Immature natural killer cell (primary cell): Measurements from ENCODE around the gene AUP1. TPM values are rescaled to one million over a fixed set of nuclear protein-coding genes. Genes with fewer than 3 reads are reported as not detected.

Experiments used
- DNase-seq, 3 donors: peaks; one replicate each; pipeline ENCODE4 v3.0.0; 2022; ENCODE audit warnings: mixed read lengths in 1 of 3
- H3K27ac Mint-ChIP-seq, 6 donors: one replicate each; pipeline ENCODE4 v1.8.0; 2020; ENCODE audit warnings: mixed read lengths in 6 of 6, mild to moderate bottlenecking in 5 of 6, inconsistent platforms in 4 of 6, moderate library complexity in 3 of 6
- H3K27me3 Mint-ChIP-seq, 3 donors: one replicate each; pipeline ENCODE4 v1.8.0; 2020 to 2021; ENCODE audit warnings: low read depth in 3 of 3, mild to moderate bottlenecking in 3 of 3, mixed read lengths in 3 of 3, moderate library complexity in 3 of 3, inconsistent platforms in 1 of 3
- H3K36me3 Mint-ChIP-seq, 3 donors: one replicate each; pipeline ENCODE4 v1.8.0; 2020; ENCODE audit warnings: mixed read lengths in 3 of 3, inconsistent platforms in 2 of 3, mild to moderate bottlenecking in 2 of 3
- H3K4me1 Mint-ChIP-seq, 2 donors: one replicate each; pipeline ENCODE4 v1.8.0; 2020; ENCODE audit warnings: inconsistent platforms in 2 of 2, mild to moderate bottlenecking in 2 of 2, mixed read lengths in 2 of 2, moderate library complexity in 1 of 2
- H3K4me3 Mint-ChIP-seq, 5 donors: one replicate each; pipeline ENCODE4 v1.8.0; 2020; ENCODE audit warnings: mild to moderate bottlenecking in 5 of 5, mixed read lengths in 5 of 5, inconsistent platforms in 3 of 5, moderate library complexity in 3 of 5
- H3K9me3 Mint-ChIP-seq, 6 donors: one replicate each; pipeline ENCODE4 v1.8.0; 2020; ENCODE audit warnings: mild to moderate bottlenecking in 6 of 6, mixed read lengths in 6 of 6, inconsistent platforms in 4 of 6, moderate library complexity in 3 of 6
- polyA plus RNA-seq, 3 donors: library from polyadenylated mRNA; unstranded; fragments of 300-500 nt; fragmentation: Illumina TruSeq; gene quantifications; one replicate each; pipeline ENCODE4 v1.2.3, GENCODE V29; 2021

Gene AUP1
- polyA plus RNA-seq, 3 donors from 2014 or later = 107 to 126 (median 118) TPM

GRCh38 chr2:74553892-74554819, 24.6 kb upstream of the AUP1 start, which contains the start of the genes DOK1 and LOXL3:
DOK1 (plus strand) TSS chr2:74554720; CDS start chr2:74554755, 35 bp downstream.
LOXL3 (minus strand) TSS chr2:74553942; CDS start chr2:74552634, 1,308 bp downstream.
- Mint-ChIP-seq H3K27me3 (peaks cover 8 to 37% (median 31%) of the 10 kb centered on the region in 3 donors), H3K9me3 (no peaks in the 10 kb centered on the region), H3K27ac (peak within 1 kb of the TSS; percentile 86 to 96 (median 92)), H3K4me1 (peaks cover 15 to 19% of the 10 kb centered on the region in 2 donors), H3K36me3 (no peaks in the 10 kb centered on the region), H3K4me3 (peak within 1 kb of the TSS; percentile 95 to 97 (median 96))
- peak; percentile 81 to 82 (median 82) for DNase-seq

- Mint-ChIP-seq H3K27me3 (peaks cover 11 to 40% (median 36%) of the 10 kb centered on the region in 3 donors), H3K27ac (peak overlapping the region; percentile 42 to 92 (median 79)), H3K9me3 (no peaks in the 10 kb centered on the region), H3K4me3 (peak overlapping the region; percentile 71 to 81 (median 76)), H3K4me1 (peaks cover 18 to 22% of the 10 kb centered on the region in 2 donors), H3K36me3 (no peaks in the 10 kb centered on the region)
- no peak for DNase-seq
Observed at GRCh38 chr2:74552914-74553811, 23.7 kb upstream of the AUP1 start.

DNA sequence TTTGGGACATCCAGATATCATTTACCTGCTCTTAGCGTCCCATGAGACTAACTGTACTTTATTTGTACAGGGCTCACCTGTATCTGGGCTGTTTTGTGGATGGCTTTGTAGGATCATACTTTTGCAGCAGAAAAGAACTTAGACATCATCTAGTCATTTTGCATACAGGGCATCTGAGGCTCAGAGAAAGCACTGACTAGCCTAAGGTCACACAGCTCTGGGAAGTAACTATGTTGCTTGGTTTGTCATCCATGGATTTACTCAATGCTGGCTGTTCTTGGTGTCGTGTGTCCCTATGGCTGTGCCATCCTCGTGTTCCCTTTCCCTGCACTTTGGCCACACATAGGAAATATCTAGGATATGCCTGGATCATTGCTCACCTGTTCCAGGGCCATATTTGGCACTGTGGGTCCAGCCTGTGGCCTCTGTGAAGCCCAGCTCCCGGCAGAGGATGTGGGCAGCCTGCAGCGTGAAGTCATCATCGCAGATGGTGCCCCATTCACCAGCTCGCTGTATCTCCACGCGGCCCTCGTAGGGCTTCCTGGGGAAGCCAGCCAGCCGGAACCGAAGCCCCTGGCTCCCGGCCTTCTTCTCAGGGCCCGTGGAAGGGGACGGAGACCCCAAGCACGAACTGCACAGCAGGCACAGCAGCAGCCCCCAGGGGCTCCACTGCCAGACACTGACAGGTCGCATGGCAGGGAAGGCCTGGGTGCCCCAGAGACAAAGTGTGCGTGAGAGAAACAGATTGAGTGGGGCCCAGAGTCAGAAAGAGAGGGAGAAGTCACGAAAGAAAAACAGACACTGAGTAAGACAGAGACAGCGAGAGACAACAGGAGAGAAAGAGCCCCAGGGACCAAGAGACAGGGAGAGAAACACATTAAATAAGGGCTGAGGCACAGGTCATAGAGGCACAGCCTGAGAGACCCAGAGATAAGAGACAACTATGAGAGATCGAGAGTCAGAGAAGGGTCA, 22.7 kb upstream of the AUP1 start:
- Mint-ChIP-seq H3K36me3 (peaks cover 0 to 2% (median 0%) of the 10 kb centered on the region in 3 donors), H3K27ac (peak overlapping the region; percentile 4 to 87 (median 78)), H3K27me3 (peaks cover 11 to 45% (median 41%) of the 10 kb centered on the region in 3 donors), H3K9me3 (no peaks in the 10 kb centered on the region), H3K4me1 (peaks cover 20 to 23% of the 10 kb centered on the region in 2 donors), H3K4me3 (peak overlapping the region; percentile 56 to 76 (median 73))
- no peak for DNase-seq

GRCh38 chr2:74551530-74551929, 22.0 kb upstream of the AUP1 start:
- no peak for DNase-seq
- Mint-ChIP-seq H3K9me3 (no peaks in the 10 kb centered on the region), H3K4me3 (no peak overlapping the region), H3K27me3 (peaks cover 13 to 46% (median 41%) of the 10 kb centered on the region in 3 donors), H3K27ac (peak overlapping the region in 1 of 6 donors; percentile 4), H3K36me3 (peaks cover 0 to 3% (median 0%) of the 10 kb centered on the region in 3 donors), H3K4me1 (peaks cover 20 to 23% of the 10 kb centered on the region in 2 donors)

DNA sequence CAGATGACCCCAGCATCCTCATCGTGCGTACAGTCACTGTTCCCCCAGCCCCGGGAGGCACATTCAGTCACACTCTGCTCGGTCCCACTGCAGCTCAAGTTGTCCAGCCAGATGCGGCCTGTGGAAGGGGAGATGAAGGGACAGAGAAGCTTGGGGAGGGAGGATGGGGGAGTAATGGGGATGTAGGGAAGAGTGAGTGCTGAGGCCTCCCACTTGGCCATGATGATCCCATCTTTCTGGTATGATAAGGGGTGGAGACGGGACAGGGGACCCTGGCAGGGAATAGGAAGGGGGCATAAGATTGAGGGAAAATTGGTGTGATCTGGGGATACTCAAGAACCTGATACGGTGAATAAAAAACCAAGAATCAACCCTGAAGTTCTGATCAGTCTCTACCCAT, 20.7 kb upstream of the AUP1 start:
- no peak overlapping the region for H3K27ac Mint-ChIP-seq
- H3K27me3 Mint-ChIP-seq = peaks cover 16 to 46% (median 43%) of the 10 kb centered on the region in 3 donors
- H3K4me3 Mint-ChIP-seq = no peak overlapping the region
- no peak for DNase-seq
- peaks cover 0 to 3% (median 0%) of the 10 kb centered on the region in 3 donors for H3K36me3 Mint-ChIP-seq
- H3K4me1 Mint-ChIP-seq = peaks cover 8 to 13% of the 10 kb centered on the region in 2 donors
- H3K9me3 Mint-ChIP-seq = no peaks in the 10 kb centered on the region

DNA sequence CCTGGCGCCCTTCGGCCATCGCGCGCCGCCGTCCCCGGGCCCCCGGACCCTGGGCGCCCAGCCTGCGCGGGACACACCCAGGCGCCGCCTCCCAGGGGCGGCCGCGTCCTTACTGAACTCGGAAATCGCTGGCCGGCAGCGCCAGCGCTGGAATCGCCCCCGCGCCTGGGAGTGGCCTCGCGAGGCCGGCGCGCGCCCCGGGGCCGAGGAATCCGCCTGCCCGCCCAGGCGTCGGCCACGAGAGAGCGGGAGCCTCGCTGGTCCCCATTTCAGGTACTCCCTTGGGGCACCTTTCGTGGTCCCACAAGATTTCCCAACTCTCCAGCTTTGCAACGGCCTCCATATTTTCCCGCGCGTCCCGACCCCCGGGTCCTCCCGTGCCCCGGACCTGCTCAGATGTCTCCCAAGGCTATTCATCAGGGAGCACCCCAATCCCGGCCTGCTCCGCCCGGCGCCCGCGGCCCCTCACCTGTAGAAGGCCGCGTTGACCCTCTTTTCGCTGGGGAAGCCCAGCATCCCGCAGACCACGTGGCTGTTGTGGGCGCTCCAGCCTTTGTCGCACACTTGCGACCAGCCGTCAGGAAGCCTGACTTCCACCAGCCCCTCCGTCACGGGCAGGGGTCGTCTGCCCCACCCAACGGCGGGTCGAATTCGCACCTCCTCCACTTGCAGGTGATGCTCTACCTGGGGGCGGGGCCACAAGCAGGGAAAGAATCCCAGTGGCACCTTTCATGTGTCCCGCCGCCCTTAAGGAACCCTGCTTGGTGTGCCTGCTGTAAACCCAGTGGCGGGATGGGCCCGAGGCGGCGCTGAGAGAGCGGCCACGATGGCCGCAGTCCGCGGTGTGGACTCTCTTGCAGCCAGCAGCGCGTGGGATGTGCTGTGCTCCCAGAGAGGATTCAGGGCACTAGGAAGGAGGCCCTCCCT, 19.7 kb upstream of the AUP1 start:
- H3K4me1 Mint-ChIP-seq = peaks cover 6 to 7% of the 10 kb centered on the region in 2 donors
- peak overlapping the region in 2 of 5 donors; percentile 22 to 39 for H3K4me3 Mint-ChIP-seq
- H3K36me3 Mint-ChIP-seq = peaks cover 0 to 3% (median 0%) of the 10 kb centered on the region in 3 donors
- H3K9me3 Mint-ChIP-seq = no peaks in the 10 kb centered on the region
- DNase-seq = no peak
- peaks cover 14 to 38% (median 35%) of the 10 kb centered on the region in 3 donors for H3K27me3 Mint-ChIP-seq
- no peak overlapping the region for H3K27ac Mint-ChIP-seq

GRCh38 chr2:74548285-74548899, 18.9 kb upstream of the AUP1 start:
- no peak for DNase-seq
- Mint-ChIP-seq H3K4me1 (peaks cover 6% of the 10 kb centered on the region in 2 donors), H3K36me3 (peaks cover 0 to 3% (median 0%) of the 10 kb centered on the region in 3 donors), H3K27me3 (peaks cover 14 to 33% (median 32%) of the 10 kb centered on the region in 3 donors), H3K4me3 (peak overlapping the region in 4 of 5 donors; percentile 38 to 62 (median 44)), H3K27ac (no peak overlapping the region), H3K9me3 (no peaks in the 10 kb centered on the region)

DNA sequence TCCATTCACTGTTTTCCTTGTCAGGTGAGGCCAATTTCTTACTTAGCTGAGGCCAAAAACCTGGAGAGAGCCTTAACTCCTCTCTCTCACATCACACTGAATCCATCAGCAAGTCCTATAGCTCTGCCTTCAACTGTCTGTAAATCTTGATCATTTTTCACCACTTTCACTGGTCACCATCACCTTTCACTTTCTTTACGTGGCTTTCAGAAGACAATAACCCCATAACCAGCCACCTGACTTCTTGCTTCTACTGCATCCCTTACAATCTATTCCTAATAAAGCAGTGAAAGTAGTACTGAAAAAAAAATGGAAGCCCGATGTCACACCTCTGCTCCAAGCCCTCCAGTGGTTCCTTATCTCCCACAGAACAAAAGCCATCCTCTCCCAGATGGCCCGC, 16.5 kb upstream of the AUP1 start:
- no peak overlapping the region for H3K4me3 Mint-ChIP-seq
- H3K27me3 Mint-ChIP-seq = peaks cover 14 to 23% (median 19%) of the 10 kb centered on the region in 3 donors
- peaks cover 4 to 6% of the 10 kb centered on the region in 2 donors for H3K4me1 Mint-ChIP-seq
- H3K36me3 Mint-ChIP-seq = peaks cover 0 to 3% (median 0%) of the 10 kb centered on the region in 3 donors
- H3K9me3 Mint-ChIP-seq = no peaks in the 10 kb centered on the region
- DNase-seq = no peak
- H3K27ac Mint-ChIP-seq = no peak overlapping the region

GRCh38 chr2:74544634-74545033, 15.1 kb upstream of the AUP1 start:
- Mint-ChIP-seq H3K27ac (no peak overlapping the region), H3K27me3 (peaks cover 9 to 18% (median 12%) of the 10 kb centered on the region in 3 donors)
- DNase-seq = no peak

DNA sequence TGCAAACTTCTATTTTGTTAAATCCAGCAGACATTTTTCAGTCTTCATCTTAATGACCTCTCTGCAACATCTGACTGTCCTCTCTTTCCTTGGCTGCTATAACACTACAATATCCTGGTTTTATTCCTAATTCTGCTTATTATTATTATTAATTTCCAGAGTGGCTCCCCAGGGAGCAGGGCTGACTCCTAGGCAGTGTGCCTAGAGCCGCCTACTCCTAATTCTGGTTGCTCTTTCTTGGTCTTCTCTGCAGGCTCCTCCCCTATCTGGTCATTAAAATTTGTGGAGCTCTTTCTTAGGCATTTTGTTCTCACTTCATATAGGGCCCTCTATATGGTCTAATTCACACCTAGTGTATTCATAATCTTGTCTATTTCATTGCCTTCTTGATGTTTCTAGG, 13.5 kb upstream of the AUP1 start:
- H3K27ac Mint-ChIP-seq = no peak overlapping the region
- peaks cover 0 to 3% (median 0%) of the 10 kb centered on the region in 3 donors for H3K36me3 Mint-ChIP-seq
- H3K4me1 Mint-ChIP-seq = peaks cover 0 to under 1% of the 10 kb centered on the region in 2 donors
- H3K27me3 Mint-ChIP-seq = peaks cover 8 to 16% (median 13%) of the 10 kb centered on the region in 3 donors
- no peak overlapping the region for H3K4me3 Mint-ChIP-seq
- no peaks in the 10 kb centered on the region for H3K9me3 Mint-ChIP-seq
- no peak for DNase-seq

More at GRCh38 chr2:74544634-74545033, 15.1 kb upstream of the AUP1 start:
- peaks cover 4 to 6% of the 10 kb centered on the region in 2 donors for H3K4me1 Mint-ChIP-seq
- no peaks in the 10 kb centered on the region for H3K9me3 Mint-ChIP-seq
- peaks cover 0 to 3% (median 0%) of the 10 kb centered on the region in 3 donors for H3K36me3 Mint-ChIP-seq
- no peak overlapping the region for H3K4me3 Mint-ChIP-seq

GRCh38 chr2:74540291-74540690, 10.8 kb upstream of the AUP1 start:
- H3K27ac Mint-ChIP-seq = no peak overlapping the region

More at GRCh38 chr2:74540291-74540690, 10.8 kb upstream of the AUP1 start:
- H3K27me3 Mint-ChIP-seq = peaks cover 0 to 14% (median 10%) of the 10 kb centered on the region in 3 donors
- H3K4me1 Mint-ChIP-seq = no peaks in the 10 kb centered on the region
- no peaks in the 10 kb centered on the region for H3K9me3 Mint-ChIP-seq
- H3K4me3 Mint-ChIP-seq = no peak overlapping the region
- no peaks in the 10 kb centered on the region for H3K36me3 Mint-ChIP-seq
- DNase-seq = no peak
